Measurements from ENCODE around the gene CCDC88A. TPM values are rescaled to one million over a fixed set of nuclear protein-coding genes. Genes with fewer than 3 reads are reported as not detected.
"Not testable (repeated sequence)": the region's sequence is repeated elsewhere in the genome, so short reads cannot be mapped to it uniquely, and the experiment has no call there.

CCDC88A gene
- total RNA-seq, 2 experiments from 2014 or later, result 10.1 to 11.3 TPM

GRCh38 chr2:55403256-55403998, 16.2 kb downstream of the CCDC88A start:
- Mint-ChIP-seq H3K4me1 (no peaks in the 10 kb centered on the region), H3K27ac (no peak overlapping the region), H3K27me3 (no peaks in the 10 kb centered on the region), H3K36me3 (ENCODE audit: low read depth) (no peaks in the 10 kb centered on the region), H3K4me3 (no peak overlapping the region), H3K9me3 (ENCODE audit: low read depth) (no peaks in the 10 kb centered on the region)
- ChIA-PET CTCF (interaction anchor here (0.7 to 1.4 kb wide), 2 partner anchors 12 to 83 kb away, joined by 3 read pairs; no protein-coding TSS in a partner anchor), POLR2A (no interaction called here)
- intact Hi-C loops (cut with DNase I, micrococcal nuclease), result no loop called here
- DNase-seq (no peak), ATAC-seq (no peak)

DNA sequence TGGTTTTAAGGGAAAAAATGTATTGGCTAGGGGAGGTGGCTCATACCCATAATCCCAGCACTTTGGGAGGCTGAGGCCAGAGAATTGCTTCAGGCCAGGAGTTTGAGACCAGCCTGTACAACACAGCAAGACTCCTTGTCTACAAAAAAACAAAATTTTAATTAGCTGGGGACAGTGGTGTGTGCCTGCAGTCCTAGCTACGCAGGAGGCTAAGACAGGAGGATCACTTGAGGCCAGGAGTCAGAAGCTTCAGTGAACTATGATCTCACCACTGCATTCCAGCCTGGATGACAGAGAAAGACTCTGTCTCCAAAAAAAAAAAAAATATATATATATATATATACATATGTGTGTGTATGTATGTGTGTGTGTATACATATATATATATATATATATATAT, 18.5 kb downstream of the CCDC88A start:
- intact Hi-C loops (cut with DNase I, micrococcal nuclease), result no loop called here
- H3K36me3 Mint-ChIP-seq (ENCODE audit: low read depth), result no peaks in the 10 kb centered on the region
- H3K4me1 Mint-ChIP-seq, result no peaks in the 10 kb centered on the region
- no peak for ATAC-seq
- DNase-seq, result no peak
- H3K9me3 Mint-ChIP-seq (ENCODE audit: low read depth), result no peaks in the 10 kb centered on the region
- ChIA-PET CTCF (no interaction called here), POLR2A (no interaction called here)
- H3K27me3 Mint-ChIP-seq, result no peaks in the 10 kb centered on the region
- H3K27ac Mint-ChIP-seq, result no peak overlapping the region
- H3K4me3 Mint-ChIP-seq, result no peak overlapping the region

DNA sequence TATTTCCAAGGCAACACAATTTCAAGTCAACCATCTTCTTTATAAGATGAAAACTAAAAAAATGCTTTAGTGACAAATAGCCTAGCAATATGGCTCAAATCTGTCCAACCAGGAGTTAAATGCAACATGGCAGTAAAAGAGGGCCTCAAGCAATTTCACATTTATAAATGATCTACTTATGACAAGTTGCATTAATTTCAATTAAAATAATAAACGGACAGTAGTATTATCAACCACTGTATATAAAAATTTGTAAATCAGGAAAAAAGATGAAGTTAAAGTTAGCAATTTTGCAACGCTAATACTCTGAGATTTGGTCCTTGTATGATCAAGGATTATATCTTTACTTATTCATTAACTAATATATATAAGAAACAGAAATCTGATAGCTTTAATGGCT, 19.3 kb downstream of the CCDC88A start:
- ChIA-PET POLR2A (no interaction called here), CTCF (interaction anchor here (1.1 kb wide), 1 partner anchor 9 kb away, joined by 3 read pairs; no protein-coding TSS in a partner anchor)
- Mint-ChIP-seq H3K27me3 (no peaks in the 10 kb centered on the region), H3K4me3 (no peak overlapping the region), H3K36me3 (ENCODE audit: low read depth) (no peaks in the 10 kb centered on the region), H3K27ac (no peak overlapping the region), H3K9me3 (ENCODE audit: low read depth) (no peaks in the 10 kb centered on the region), H3K4me1 (no peaks in the 10 kb centered on the region)
- ATAC-seq (no peak), DNase-seq (no peak)
- intact Hi-C loops (cut with DNase I, micrococcal nuclease), result no loop called here

- no peaks in the 10 kb centered on the region for H3K4me1 Mint-ChIP-seq
- no peak overlapping the region for H3K27ac Mint-ChIP-seq
- H3K9me3 Mint-ChIP-seq (ENCODE audit: low read depth), result no peaks in the 10 kb centered on the region
- POLR2A ChIA-PET, result no interaction called here
- no peak overlapping the region for H3K4me3 Mint-ChIP-seq
- H3K27me3 Mint-ChIP-seq, result no peaks in the 10 kb centered on the region
- DNase-seq, result no peak
- CTCF ChIA-PET, result interaction anchor here (0.7 to 1.1 kb wide), 3 partner anchors 9 to 877 kb away, joined by 3 read pairs; no protein-coding TSS in a partner anchor
- no peaks in the 10 kb centered on the region for H3K36me3 Mint-ChIP-seq (ENCODE audit: low read depth)
- no peak for ATAC-seq
- intact Hi-C loops (cut with DNase I, micrococcal nuclease), result no loop called here
Measured at GRCh38 chr2:55399815-55400214, 19.8 kb downstream of the CCDC88A start.

DNA sequence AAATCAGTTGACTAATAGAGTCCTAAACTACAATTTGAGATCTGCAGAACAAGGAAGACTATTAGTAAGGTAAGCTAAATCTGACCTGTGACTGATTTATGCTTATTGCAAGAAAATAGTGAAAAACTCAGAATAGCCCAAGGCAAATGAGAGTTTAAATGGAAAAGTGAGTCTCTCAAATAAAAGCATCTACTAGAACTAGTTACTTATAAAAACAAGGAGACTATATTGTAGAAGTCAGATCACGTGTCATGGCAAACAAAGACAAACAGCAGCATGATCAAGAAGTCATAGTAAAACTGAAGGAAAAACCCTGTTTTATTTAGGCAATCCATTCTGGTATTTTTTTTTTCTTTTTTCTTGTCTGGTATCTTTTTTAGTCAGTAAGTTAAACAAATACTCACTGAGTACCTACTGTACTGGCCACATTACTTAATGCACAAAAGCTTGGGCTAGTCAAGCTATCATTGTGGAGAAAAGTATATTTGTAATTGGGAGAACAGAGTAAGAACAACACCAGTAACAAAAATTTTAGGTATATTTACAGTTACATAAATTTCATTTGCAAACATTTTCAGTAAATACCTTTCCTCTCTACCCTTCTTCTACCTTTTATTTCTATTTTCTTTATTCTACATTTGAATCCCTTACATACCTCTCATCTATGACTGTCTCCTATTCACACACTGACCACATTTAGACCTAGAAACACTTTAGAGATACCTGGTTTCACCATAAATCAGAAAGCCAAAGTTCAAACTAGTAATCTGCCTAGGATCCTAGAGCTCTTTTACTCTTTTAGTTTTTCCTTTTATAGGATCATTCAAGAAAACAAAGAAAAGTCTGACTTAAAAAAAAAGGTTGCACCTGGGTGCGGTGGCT, 23.7 kb downstream of the CCDC88A start:
- intact Hi-C loops (cut with DNase I, micrococcal nuclease), result no loop called here
- ChIA-PET CTCF (no interaction called here), POLR2A (interaction anchor here (0.6 to 0.7 kb wide), 2 partner anchors 63 to 118 kb away, joined by 3 read pairs; no protein-coding TSS in a partner anchor)
- Mint-ChIP-seq H3K36me3 (ENCODE audit: low read depth) (no peaks in the 10 kb centered on the region), H3K27me3 (no peaks in the 10 kb centered on the region), H3K27ac (no peak overlapping the region), H3K9me3 (ENCODE audit: low read depth) (peaks cover 3% of the 10 kb centered on the region), H3K4me1 (no peaks in the 10 kb centered on the region), H3K4me3 (no peak overlapping the region)
- DNase-seq (no peak), ATAC-seq (no peak)

DNA sequence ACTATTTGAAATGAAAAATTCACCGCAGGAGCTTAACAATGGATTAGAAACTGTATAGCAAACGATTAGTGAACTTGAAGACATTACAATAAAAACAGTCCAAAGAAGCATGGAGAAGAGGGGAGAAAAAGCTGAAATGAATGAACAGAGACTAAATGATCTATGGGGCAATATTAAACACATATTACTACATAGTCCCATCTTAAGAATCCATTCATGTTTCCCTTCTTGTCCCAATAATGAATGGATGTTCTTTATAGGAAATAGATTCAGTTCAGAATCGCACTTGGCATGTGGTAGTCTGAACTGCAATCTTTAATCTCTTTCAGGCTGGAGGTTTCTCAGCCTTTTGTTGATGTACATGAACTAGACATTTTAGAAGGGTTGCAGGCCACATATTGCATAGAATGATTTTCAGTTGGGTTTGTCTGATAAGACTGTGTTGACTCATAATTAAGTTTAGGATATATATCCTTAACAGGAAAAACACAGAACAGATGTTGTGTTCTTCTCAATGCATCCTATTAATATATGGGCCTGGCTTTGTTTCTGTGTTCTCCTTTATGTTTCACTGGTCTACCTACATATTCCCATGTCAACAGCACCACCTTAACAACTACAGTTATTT, 27.9 kb downstream of the CCDC88A start:
- POLR2A ChIA-PET, result no interaction called here
- no peak for ATAC-seq
- intact Hi-C loops (cut with DNase I, micrococcal nuclease), result no loop called here
- Mint-ChIP-seq H3K27ac (no peak overlapping the region), H3K36me3 (ENCODE audit: low read depth) (no peaks in the 10 kb centered on the region), H3K4me3 (no peak overlapping the region), H3K27me3 (no peaks in the 10 kb centered on the region), H3K9me3 (ENCODE audit: low read depth) (peaks cover 5% of the 10 kb centered on the region), H3K4me1 (no peaks in the 10 kb centered on the region)
- no peak for DNase-seq
- CTCF ChIA-PET, result interaction anchor here (0.7 to 1.5 kb wide), 2 partner anchors 11 to 18 kb away, joined by 3 read pairs; no protein-coding TSS in a partner anchor

- ChIA-PET POLR2A (no interaction called here), CTCF (interaction anchor here (0.6 to 1.5 kb wide), 4 partner anchors 9 to 20 kb away, joined by 3 to 4 read pairs (median 3); no protein-coding TSS in a partner anchor)
- intact Hi-C loops (cut with DNase I, micrococcal nuclease), result no loop called here
- Mint-ChIP-seq H3K27ac (no peak overlapping the region), H3K4me1 (no peaks in the 10 kb centered on the region), H3K9me3 (ENCODE audit: low read depth) (peaks cover 5% of the 10 kb centered on the region), H3K27me3 (no peaks in the 10 kb centered on the region), H3K4me3 (no peak overlapping the region), H3K36me3 (ENCODE audit: low read depth) (no peaks in the 10 kb centered on the region)
- DNase-seq, result no peak
- no peak for ATAC-seq
Measured at GRCh38 chr2:55391155-55391554, 28.5 kb downstream of the CCDC88A start.

GRCh38 chr2:55385516-55385915, 34.1 kb downstream of the CCDC88A start:
- DNase-seq; POLR2A ChIA-PET; H3K4me1 Mint-ChIP-seq; H3K27ac Mint-ChIP-seq; H3K36me3 Mint-ChIP-seq (ENCODE audit: low read depth); H3K9me3 Mint-ChIP-seq (ENCODE audit: low read depth); H3K27me3 Mint-ChIP-seq; H3K4me3 Mint-ChIP-seq; ATAC-seq; intact Hi-C loops (cut with DNase I, micrococcal nuclease): not testable (repeated sequence)
- CTCF ChIA-PET, result interaction anchor here (0.6 kb wide), 1 partner anchor 174 kb away, joined by 3 read pairs; no protein-coding TSS in a partner anchor

DNA sequence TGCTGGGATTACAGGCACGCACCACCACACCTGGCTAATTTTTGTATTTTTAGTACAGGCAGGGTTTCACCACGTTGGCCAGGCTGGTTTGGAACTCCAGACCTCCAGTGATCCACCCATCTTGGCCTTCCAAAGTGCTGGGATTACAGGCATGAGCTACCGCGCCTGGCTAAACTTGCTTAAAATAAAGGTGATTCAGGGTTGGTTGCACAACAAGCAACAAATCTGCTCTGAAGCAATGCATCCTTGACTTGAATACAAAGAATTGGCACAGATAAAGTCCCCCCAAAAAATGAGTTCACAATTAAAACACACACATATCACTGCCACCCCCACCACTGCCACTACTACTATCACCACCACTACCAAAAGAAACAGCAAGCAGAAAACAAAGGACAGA, 34.9 kb downstream of the CCDC88A start:
- ChIA-PET CTCF (interaction anchor here (0.6 kb wide), 1 partner anchor 26 kb away, joined by 4 read pairs; no protein-coding TSS in a partner anchor), POLR2A (no interaction called here)
- Mint-ChIP-seq H3K27ac (no peak overlapping the region), H3K4me1 (no peaks in the 10 kb centered on the region), H3K4me3 (no peak overlapping the region), H3K27me3 (no peaks in the 10 kb centered on the region), H3K36me3 (ENCODE audit: low read depth) (no peaks in the 10 kb centered on the region), H3K9me3 (ENCODE audit: low read depth) (no peaks in the 10 kb centered on the region)
- DNase-seq (no peak), ATAC-seq (no peak)
- intact Hi-C loops (cut with DNase I, micrococcal nuclease), result no loop called here

- H3K9me3 Mint-ChIP-seq (ENCODE audit: low read depth), result no peaks in the 10 kb centered on the region
- DNase-seq (no peak), ATAC-seq (no peak)
- H3K36me3 Mint-ChIP-seq (ENCODE audit: low read depth), result no peaks in the 10 kb centered on the region
- intact Hi-C loops (cut with DNase I, micrococcal nuclease), result loop anchor here in 1 of 2 experiments (1.0 kb wide), 1 partner anchor 46 kb away; no protein-coding TSS in a partner anchor
- H3K4me1 Mint-ChIP-seq, result no peaks in the 10 kb centered on the region
- ChIA-PET CTCF (interaction anchor here (0.8 kb wide), 1 partner anchor 10 kb away, joined by 3 read pairs; no protein-coding TSS in a partner anchor), POLR2A (no interaction called here)
- no peaks in the 10 kb centered on the region for H3K27me3 Mint-ChIP-seq
- no peak overlapping the region for H3K4me3 Mint-ChIP-seq
- no peak overlapping the region for H3K27ac Mint-ChIP-seq
Measured at GRCh38 chr2:55371376-55371775, 48.3 kb downstream of the CCDC88A start.

DNA sequence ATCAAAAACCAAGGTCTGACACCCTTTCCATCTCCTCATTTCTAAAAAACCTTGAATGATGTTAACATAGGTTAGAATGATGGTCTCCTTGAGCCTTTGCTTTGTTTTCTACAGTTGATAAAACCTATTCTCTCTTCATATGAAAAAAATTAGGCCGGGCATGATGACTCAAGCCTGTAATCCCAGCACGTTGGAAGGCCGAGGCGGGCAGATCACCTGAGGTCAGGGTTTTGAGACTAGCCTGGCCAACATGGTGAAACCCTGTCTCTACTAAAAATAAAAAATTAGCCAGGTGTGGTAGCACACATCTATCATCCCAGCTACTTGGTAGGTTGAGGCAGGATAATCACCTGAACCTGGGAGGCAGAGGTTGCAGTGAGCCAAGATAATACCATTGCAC, 49.4 kb downstream of the CCDC88A start:
- Mint-ChIP-seq H3K27ac (no peak overlapping the region), H3K9me3 (ENCODE audit: low read depth) (no peaks in the 10 kb centered on the region), H3K4me3 (no peak overlapping the region), H3K27me3 (no peaks in the 10 kb centered on the region), H3K4me1 (no peaks in the 10 kb centered on the region), H3K36me3 (ENCODE audit: low read depth) (no peaks in the 10 kb centered on the region)
- no peak for DNase-seq
- no peak for ATAC-seq
- intact Hi-C loops (cut with DNase I, micrococcal nuclease), result no loop called here
- ChIA-PET CTCF (no interaction called here), POLR2A (no interaction called here)
